PC-9 (cell line): ENCODE results near the gene RBM17. TPM values are rescaled to one million over a fixed set of nuclear protein-coding genes. Genes with fewer than 3 reads are reported as not detected.
A peak's percentile ranks its signal among the peaks of the same experiment; 100 is the strongest.

ENCODE experiments used
- BruUV-seq: library from RNA; stranded (reverse); fragments of 400-500 nt; replicated peaks from 2 replicates; lab custom pipeline; 2021; lab: Mats Ljungman, UMichigan
- CTCF ChIA-PET: fragments of 300-600 bp; sonication (Branson Sonifier 250); formaldehyde crosslinking; loops from one replicate; lab custom pipeline; 2022; ENCODE audit warnings: antibody characterized with exemption; lab: Charles Lee
- POLR2A ChIA-PET: fragments of 300-600 bp; sonication (Branson Sonifier 250); formaldehyde crosslinking; loops from one replicate; lab custom pipeline; 2022; ENCODE audit warnings: antibody characterized with exemption; ENCODE audit not compliant: unreplicated experiment; lab: Charles Lee
- DNase-seq, 2 experiments: peaks; one replicate each; pipeline versions ENCODE4 v3.0.0 to v3.0.0-alpha.2; 2015 to 2022; ENCODE audit warnings: mixed read lengths in 1 of 2
- H2AFZ ChIP-seq: fragments of 200-600 bp; sonication (generic); 2 replicates; pipeline ENCODE4 v1.8.1; 2017; ENCODE audit warnings: antibody characterized with exemption
- H3F3A ChIP-seq: fragments of 200-600 bp; sonication (generic); 2 replicates; pipeline ENCODE4 v1.8.1; 2017; ENCODE audit warnings: antibody characterized with exemption, mild to moderate bottlenecking, low read depth; ENCODE audit not compliant: insufficient read depth
- H3K27ac ChIP-seq: fragments of 200-600 bp; sonication (generic); 2 replicates; pipeline ENCODE4 v1.6.1; 2016; ENCODE audit warnings: mixed run types
- H3K27me3 ChIP-seq: fragments of 200-600 bp; sonication (generic); 2 replicates; pipeline ENCODE4 v1.6.1; 2016; ENCODE audit warnings: low read depth, mixed run types; ENCODE audit not compliant: insufficient read depth
- H3K36me3 ChIP-seq: fragments of 200-600 bp; sonication (generic); 2 replicates; pipeline ENCODE4 v1.6.1; 2016; ENCODE audit warnings: low read depth, mixed run types
- H3K4me1 ChIP-seq: fragments of 200-600 bp; sonication (generic); replicated peaks from 2 replicates; pipeline ENCODE4 v1.6.1; 2016; ENCODE audit warnings: mixed run types; ENCODE audit not compliant: insufficient read depth
- H3K4me2 ChIP-seq: fragments of 200-600 bp; sonication (generic); 2 replicates; pipeline ENCODE4 v1.6.1; 2017; ENCODE audit warnings: mixed run types
- H3K4me3 ChIP-seq: fragments of 200-600 bp; sonication (generic); 2 replicates; pipeline ENCODE4 v1.6.1; 2016; ENCODE audit warnings: mixed run types
- H3K79me2 ChIP-seq: fragments of 200-600 bp; sonication (generic); 2 replicates; pipeline ENCODE4 v1.6.1; 2017; ENCODE audit warnings: low read depth, mixed run types
- H3K9me2 ChIP-seq: fragments of 200-600 bp; sonication (generic); 2 replicates; pipeline ENCODE4 v1.8.1; 2017; ENCODE audit warnings: mild to moderate bottlenecking; ENCODE audit not compliant: insufficient read depth
- H3K9me3 ChIP-seq: fragments of 200-600 bp; sonication (generic); 2 replicates; pipeline ENCODE4 v1.8.1; 2016; ENCODE audit warnings: low read depth; ENCODE audit not compliant: insufficient read depth
- H4K20me1 ChIP-seq: fragments of 200-600 bp; sonication (generic); 2 replicates; pipeline ENCODE4 v1.8.1; 2017; ENCODE audit not compliant: insufficient read depth
- CTCF ChIP-seq: fragments of 200-600 bp; sonication (generic); conservative IDR thresholded peaks from 2 replicates; pipeline ENCODE4 v1.6.1; 2017; ENCODE audit warnings: mixed run types, antibody characterized with exemption, mild to moderate bottlenecking, moderate library complexity
- EZH2 ChIP-seq: fragments of 200-600 bp; sonication (generic); IDR thresholded peaks from 2 replicates; pipeline ENCODE4 v1.8.0; 2017; ENCODE audit warnings: antibody characterized with exemption, low read depth
- intact Hi-C: fragments of 100-400 bp; cut with micrococcal nuclease; formaldehyde crosslinking; loops from one replicate; pipeline ENCODE4 v1.10.0; 2022; ENCODE audit not compliant: unreplicated experiment
- total RNA-seq: library from RNA; stranded (reverse); gene quantifications from 2 replicates; pipeline ENCODE4 v1.2.3, GENCODE V29; 2021

RBM17 gene
- total RNA-seq, 1 experiment from 2014 or later = 131 TPM

- Histone ChIP-seq H3K36me3 (no peaks in the 10 kb centered on the region), H3F3A (no peaks in the 10 kb centered on the region), H3K27ac (no peak overlapping the region), H3K4me2 (no peak overlapping the region), H3K4me3 (no peak overlapping the region), H3K27me3 (no peaks in the 10 kb centered on the region), H3K9me3 (no peaks in the 10 kb centered on the region), H3K79me2 (no peaks in the 10 kb centered on the region), H4K20me1 (no peaks in the 10 kb centered on the region), H3K9me2 (no peaks in the 10 kb centered on the region), H2AFZ (no peak overlapping the region), H3K4me1 (no peaks in the 10 kb centered on the region)
- intact Hi-C loops = no loop called here
- no TSS peak for BruUV-seq
- ChIA-PET POLR2A (interaction anchor here (0.6 to 0.7 kb wide), 2 partner anchors 12 to 1153 kb away, joined by 3 to 4 read pairs; no protein-coding TSS in a partner anchor), CTCF (no interaction called here)
- TF ChIP-seq EZH2 = no peak
- TF ChIP-seq CTCF = no peak
- no peak for DNase-seq
Observed at GRCh38 chr10:6148251-6148701, 59.4 kb downstream of the RBM17 start.

GRCh38 chr10:6148908-6149307, 60.1 kb downstream of the RBM17 start:
- intact Hi-C loops = no loop called here
- no peak for DNase-seq
- no TSS peak for BruUV-seq
- H2AFZ ChIP-seq = no peak overlapping the region
- no peaks in the 10 kb centered on the region for H3K36me3 ChIP-seq
- no peak overlapping the region for H3K4me3 ChIP-seq
- POLR2A ChIA-PET = interaction anchor here (0.7 kb wide), 1 partner anchor 1153 kb away, joined by 4 read pairs; no protein-coding TSS in a partner anchor
- no peaks in the 10 kb centered on the region for H3K79me2 ChIP-seq
- no peaks in the 10 kb centered on the region for H3F3A ChIP-seq
- H3K4me2 ChIP-seq = no peak overlapping the region
- TF ChIP-seq EZH2 (no peak), CTCF (no peak)
- no peaks in the 10 kb centered on the region for H3K27me3 ChIP-seq
- no peaks in the 10 kb centered on the region for H3K4me1 ChIP-seq
- CTCF ChIA-PET = no interaction called here
- H3K9me2 ChIP-seq = no peaks in the 10 kb centered on the region
- H3K27ac ChIP-seq = no peak overlapping the region
- no peaks in the 10 kb centered on the region for H3K9me3 ChIP-seq
- no peaks in the 10 kb centered on the region for H4K20me1 ChIP-seq

DNA sequence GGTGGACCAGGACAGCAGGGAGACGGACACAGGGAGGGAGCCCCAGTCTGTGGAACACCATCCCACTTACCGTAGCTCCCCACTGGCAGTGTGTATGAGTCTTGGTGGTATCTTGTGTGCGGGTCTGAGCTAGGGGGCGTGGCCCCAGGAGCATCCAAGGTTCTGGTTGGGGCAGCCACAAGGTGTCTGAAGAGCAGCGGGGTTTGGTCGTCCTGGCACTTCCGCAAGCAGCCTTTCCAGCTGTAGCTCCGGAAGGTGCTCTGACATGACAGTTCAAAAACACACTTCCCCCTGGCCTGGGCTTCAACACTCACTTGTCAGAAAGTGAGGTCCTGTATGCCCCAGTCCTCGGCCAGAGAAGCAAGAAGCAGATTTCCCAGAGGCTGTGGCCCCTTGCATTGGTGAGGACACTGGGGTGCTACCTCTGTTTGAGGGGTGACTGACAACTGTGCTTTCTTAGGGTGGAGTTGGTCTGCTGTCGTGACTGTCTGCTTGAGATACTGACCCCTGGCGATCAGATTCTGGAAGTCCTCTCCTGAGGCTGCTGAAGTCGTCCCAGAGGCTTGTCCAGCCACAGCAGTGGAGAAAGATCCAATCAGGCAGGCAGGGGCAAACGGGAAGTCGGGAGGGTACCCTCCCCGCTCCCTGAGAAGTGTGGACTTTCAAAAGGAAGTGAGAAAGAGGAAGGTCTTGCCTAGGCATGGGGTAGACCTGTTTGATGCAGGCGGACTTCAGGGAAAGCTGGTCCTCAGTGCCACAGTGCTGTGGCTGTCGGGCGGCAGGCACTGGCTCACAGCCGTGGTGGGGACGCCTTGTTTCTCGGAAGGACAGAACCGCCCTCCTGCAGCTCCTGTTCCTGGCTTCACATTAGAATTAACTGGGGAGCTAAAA, 62.5 kb downstream of the RBM17 start:
- no peak overlapping the region for H2AFZ ChIP-seq
- no peak overlapping the region for H3K27ac ChIP-seq
- H3K4me3 ChIP-seq = no peak overlapping the region
- H3K4me2 ChIP-seq = no peak overlapping the region
- H3F3A ChIP-seq = no peaks in the 10 kb centered on the region
- no peak for DNase-seq
- H3K4me1 ChIP-seq = no peaks in the 10 kb centered on the region
- H3K36me3 ChIP-seq = no peaks in the 10 kb centered on the region
- no peaks in the 10 kb centered on the region for H4K20me1 ChIP-seq
- no TSS peak for BruUV-seq
- ChIA-PET CTCF (interaction anchor here (0.7 kb wide), 1 partner anchor 617 kb away, joined by 3 read pairs; no protein-coding TSS in a partner anchor), POLR2A (no interaction called here)
- intact Hi-C loops = no loop called here
- no peaks in the 10 kb centered on the region for H3K79me2 ChIP-seq
- H3K9me2 ChIP-seq = no peaks in the 10 kb centered on the region
- no peaks in the 10 kb centered on the region for H3K27me3 ChIP-seq
- no peaks in the 10 kb centered on the region for H3K9me3 ChIP-seq
- TF ChIP-seq EZH2 (no peak), CTCF (peak; percentile 42; the same call in 1 of the 2 replicates)
